HL-60 (cell line): ENCODE results near the gene DUSP21.
"Not testable (repeated sequence)": the region's sequence is repeated elsewhere in the genome, so short reads cannot be mapped to it uniquely, and the experiment has no call there.

Experiments
- CTCF ChIP-seq: IDR thresholded peaks from one replicate; pipeline ENCODE4 v1.5.1; 2011; ENCODE audit warnings: low read length, control low read depth, inconsistent platforms; ENCODE audit not compliant: insufficient read depth
- GABPA ChIP-seq: IDR thresholded peaks from 2 replicates; pipeline ENCODE4 v1.6.1; 2012; ENCODE audit warnings: low read depth
- POLR2AphosphoS5 ChIP-seq: IDR thresholded peaks from 2 replicates; pipeline ENCODE4 v1.6.1; 2012; ENCODE audit warnings: low read depth
- REST ChIP-seq: IDR thresholded peaks from 2 replicates; pipeline ENCODE4 v1.6.1; 2012; ENCODE audit warnings: low read depth; ENCODE audit not compliant: insufficient replicate concordance
- SPI1 ChIP-seq: IDR thresholded peaks from 2 replicates; pipeline ENCODE4 v1.6.1; 2012; ENCODE audit warnings: low read depth, mild to moderate bottlenecking, borderline replicate concordance

- not testable (repeated sequence) for TF ChIP-seq CTCF, GABPA, SPI1, REST, POLR2AphosphoS5
Measured at GRCh38 chrX:44850891-44851290, 7.1 kb downstream of the DUSP21 start.
